H9 (cell line): ENCODE data around the gene OR5M8. TPM values are rescaled to one million over a fixed set of nuclear protein-coding genes. Genes with fewer than 3 reads are reported as not detected.

Source experiments
- DNase-seq: peaks from one replicate; pipeline ENCODE4 v3.0.0-alpha.2; 2017
- H2AFZ ChIP-seq: one replicate; pipeline ENCODE4 v1.6.1; 2013; ENCODE audit warnings: mild to moderate bottlenecking, low read length, control low read depth, moderate library complexity
- H2AK5ac ChIP-seq: 2 replicates; pipeline ENCODE4 v1.6.1; 2013; ENCODE audit warnings: low read length, control low read depth, mixed read lengths; ENCODE audit not compliant: insufficient read length
- H2BK120ac ChIP-seq: one replicate; pipeline ENCODE4 v1.6.1; 2013; ENCODE audit warnings: low read depth, mild to moderate bottlenecking, low read length, control low read depth, inconsistent platforms; ENCODE audit not compliant: poor library complexity, severe bottlenecking
- H2BK12ac ChIP-seq: 2 replicates; pipeline ENCODE4 v1.6.1; 2013; ENCODE audit warnings: low read length, control low read depth, mixed read lengths, low read depth; ENCODE audit not compliant: insufficient read length
- H2BK15ac ChIP-seq: 2 replicates; pipeline ENCODE4 v1.6.1; 2013; ENCODE audit warnings: low read depth, low read length, control low read depth
- H2BK20ac ChIP-seq: one replicate; pipeline ENCODE4 v1.6.1; 2013; ENCODE audit warnings: low read depth, mild to moderate bottlenecking, low read length, control low read depth, inconsistent platforms; ENCODE audit not compliant: poor library complexity, severe bottlenecking
- H2BK5ac ChIP-seq: 2 replicates; pipeline ENCODE4 v1.6.1; 2013; ENCODE audit warnings: low read length, control low read depth, mixed read lengths; ENCODE audit not compliant: insufficient read length
- H3K14ac ChIP-seq: 2 replicates; pipeline ENCODE4 v1.6.1; 2013; ENCODE audit warnings: low read length, control low read depth; ENCODE audit not compliant: insufficient read depth
- H3K18ac ChIP-seq: 2 replicates; pipeline ENCODE4 v1.6.1; 2013; ENCODE audit warnings: low read depth, mild to moderate bottlenecking, mixed read lengths, low read length, control low read depth; ENCODE audit not compliant: insufficient read length
- H3K23ac ChIP-seq: 2 replicates; pipeline ENCODE4 v1.6.1; 2013; ENCODE audit warnings: low read length, control low read depth, mixed read lengths, low read depth; ENCODE audit not compliant: insufficient read length
- H3K23me2 ChIP-seq: 2 replicates; pipeline ENCODE4 v1.6.1; 2013; ENCODE audit warnings: low read depth, mild to moderate bottlenecking, mixed read lengths, low read length, control low read depth; ENCODE audit not compliant: insufficient read length, poor library complexity, severe bottlenecking
- H3K27ac ChIP-seq: 2 replicates; pipeline ENCODE4 v1.5.1; 2013; ENCODE audit warnings: low read length, control low read depth, mixed read lengths, low read depth; ENCODE audit not compliant: insufficient read length
- H3K27me3 ChIP-seq: 2 replicates; pipeline ENCODE4 v1.6.1; 2013; ENCODE audit warnings: low read length, control low read depth, inconsistent platforms; ENCODE audit not compliant: insufficient read depth
- H3K4ac ChIP-seq: 2 replicates; pipeline ENCODE4 v1.6.1; 2013; ENCODE audit warnings: low read depth, mild to moderate bottlenecking, control low read depth, inconsistent platforms, low read length, moderate library complexity
- H3K4me1 ChIP-seq: 2 replicates; pipeline ENCODE4 v1.6.1; 2013; ENCODE audit warnings: low read length, control low read depth, inconsistent platforms; ENCODE audit not compliant: insufficient read depth
- H3K4me2 ChIP-seq: 2 replicates; pipeline ENCODE4 v1.6.1; 2013; ENCODE audit warnings: low read length, control low read depth, mixed read lengths; ENCODE audit not compliant: insufficient read length, insufficient read depth
- H3K56ac ChIP-seq: 2 replicates; pipeline ENCODE4 v1.6.1; 2013; ENCODE audit warnings: low read depth, mild to moderate bottlenecking, mixed read lengths, low read length, control low read depth; ENCODE audit not compliant: insufficient read length
- H3K79me1 ChIP-seq: 2 replicates; pipeline ENCODE4 v1.6.1; 2013; ENCODE audit warnings: low read depth, mild to moderate bottlenecking, moderate library complexity, low read length, control low read depth, inconsistent platforms; ENCODE audit not compliant: insufficient read depth, poor library complexity, severe bottlenecking
- H3K79me2 ChIP-seq: 2 replicates; pipeline ENCODE4 v1.6.1; 2013; ENCODE audit warnings: low read length, control low read depth, inconsistent platforms; ENCODE audit not compliant: insufficient read depth
- H3K9ac ChIP-seq: 2 replicates; pipeline ENCODE4 v1.6.1; 2013; ENCODE audit warnings: low read length, control low read depth, mixed read lengths; ENCODE audit not compliant: insufficient read length; ENCODE audit errors: extremely low read depth
- H3K9me3 ChIP-seq: one replicate; pipeline ENCODE4 v1.6.1; 2013; ENCODE audit warnings: low read depth, low read length, inconsistent platforms; ENCODE audit not compliant: control insufficient read depth
- H3T11ph ChIP-seq: one replicate; pipeline ENCODE4 v1.6.1; 2013; ENCODE audit warnings: mild to moderate bottlenecking, low read length, control low read depth, inconsistent platforms
- H4K20me1 ChIP-seq: one replicate; pipeline ENCODE4 v1.6.1; 2013; ENCODE audit not compliant: control insufficient read depth, insufficient read length, insufficient read depth
- H4K5ac ChIP-seq: 2 replicates; pipeline ENCODE4 v1.6.1; 2013; ENCODE audit warnings: low read depth, mild to moderate bottlenecking, mixed read lengths, low read length, control low read depth; ENCODE audit not compliant: insufficient read length
- H4K8ac ChIP-seq: replicated peaks from 2 replicates; pipeline ENCODE4 v1.6.1; 2013; ENCODE audit warnings: low read length, control low read depth, mixed read lengths, low read depth; ENCODE audit not compliant: insufficient read length
- H4K91ac ChIP-seq: 2 replicates; pipeline ENCODE4 v1.6.1; 2013; ENCODE audit warnings: low read depth, mild to moderate bottlenecking, moderate library complexity, mixed read lengths, low read length, control low read depth; ENCODE audit not compliant: insufficient read length
- H3K27ac Mint-ChIP-seq, 3 experiments: 2 replicates in 2 of 3; 3 replicates in 1 of 3; pipeline ENCODE4 v1.8.0; 2020 to 2021; ENCODE audit warnings: mixed read lengths in 3 of 3, mild to moderate bottlenecking in 1 of 3, moderate library complexity in 1 of 3
- H3K27me3 Mint-ChIP-seq: 2 replicates; pipeline ENCODE4 v1.8.0; 2021; ENCODE audit warnings: low read depth, mild to moderate bottlenecking, moderate library complexity, mixed read lengths
- H3K36me3 Mint-ChIP-seq, 3 experiments: 2 replicates in 2 of 3; 3 replicates in 1 of 3; pipeline ENCODE4 v1.8.0; 2020 to 2021; ENCODE audit warnings: low read depth in 3 of 3, mixed read lengths in 3 of 3; ENCODE audit not compliant: insufficient read depth in 1 of 3
- H3K4me1 Mint-ChIP-seq, 2 experiments: 2 replicates each; pipeline ENCODE4 v1.8.0; 2020; ENCODE audit warnings: mixed read lengths in 2 of 2
- H3K4me3 Mint-ChIP-seq, 2 experiments: 2 replicates in 1 of 2; 3 replicates in 1 of 2; pipeline ENCODE4 v1.8.0; 2020 to 2021; ENCODE audit warnings: mild to moderate bottlenecking in 2 of 2, mixed read lengths in 2 of 2, moderate library complexity in 1 of 2
- H3K9me3 Mint-ChIP-seq, 2 experiments: 2 replicates in 1 of 2; 3 replicates in 1 of 2; pipeline ENCODE4 v1.8.0; 2020; ENCODE audit warnings: mild to moderate bottlenecking in 2 of 2, mixed read lengths in 2 of 2, moderate library complexity in 1 of 2
- CTCF ChIP-seq: fragments of 200-600 bp; sonication (generic); conservative IDR thresholded peaks from 3 replicates; pipeline ENCODE4 v1.8.0; 2021; ENCODE audit warnings: antibody characterized with exemption, mild to moderate bottlenecking
- WGBS: extraction: QIAGEN DNeasy Blood & Tissue Kit; methylation state at CpG from one replicate; pipeline ENCODE4 v1.1.7; 2013; ENCODE audit warnings: missing lambda C conversion rate, low lambda C conversion rate, mixed read lengths; ENCODE audit not compliant: insufficient read length; ENCODE audit errors: extremely low coverage; 5-methylcytosine and 5-hydroxymethylcytosine counted together
- total RNA-seq: library from RNA; stranded (reverse); gene quantifications from 2 replicates; pipeline ENCODE4 v1.2.1, GENCODE V29; 2021

The OR5M8 gene
- total RNA-seq, 1 experiment from 2014 or later, result not detected

- Histone ChIP-seq H2AK5ac (no peak overlapping the region), H3K56ac (no peak overlapping the region), H3K79me1 (no peaks in the 10 kb centered on the region), H3K9ac (no peak overlapping the region), H3K4ac (no peak overlapping the region), H2BK120ac (no peak overlapping the region), H2BK5ac (no peak overlapping the region), H3K23me2 (no peaks in the 10 kb centered on the region), H4K91ac (no peak overlapping the region), H2BK20ac (no peak overlapping the region), H3K18ac (no peak overlapping the region), H4K5ac (no peak overlapping the region), H3K14ac (no peak overlapping the region), H3K27ac (no peak overlapping the region), H4K20me1 (no peaks in the 10 kb centered on the region), H3K9me3 (peaks cover 10% of the 10 kb centered on the region), H2BK15ac (no peak overlapping the region), H3K4me2 (no peak overlapping the region), H4K8ac (no peak overlapping the region), H3K4me1 (no peaks in the 10 kb centered on the region), H2AFZ (no peak overlapping the region), H2BK12ac (no peak overlapping the region), H3K79me2 (no peaks in the 10 kb centered on the region), H3K27me3 (no peaks in the 10 kb centered on the region), H3K23ac (no peak overlapping the region), H3T11ph (no peak overlapping the region)
- no peaks in the 10 kb centered on the region for H3K4me1 Mint-ChIP-seq
- no peak for DNase-seq
- peaks cover 21 to 34% of the 10 kb centered on the region in 2 experiments for H3K9me3 Mint-ChIP-seq
- no peak for TF ChIP-seq CTCF
- peaks cover 0 to 7% (median 5%) of the 10 kb centered on the region in 3 experiments; a peak in 2 of 7 replicates for H3K36me3 Mint-ChIP-seq
- no peak overlapping the region for H3K4me3 Mint-ChIP-seq
- no peaks in the 10 kb centered on the region for H3K27me3 Mint-ChIP-seq
- WGBS, result no CpG with 5 or more reads among the region's 2 CpGs
- H3K27ac Mint-ChIP-seq, result no peak overlapping the region
These were observed 3.9 kb upstream of the OR5M8 start for GRCh38 chr11:56495117-56495516.
